ENCODE data around the gene PPP1R27.

GRCh38 chr17:81802048-81802758 lies 32.6 kb downstream of the PPP1R27 start:
- no peak for TF ChIP-seq POLR2A (IDR thresholded peaks at IDR 0.05)
- TF ChIP-seq, protein P1, sequence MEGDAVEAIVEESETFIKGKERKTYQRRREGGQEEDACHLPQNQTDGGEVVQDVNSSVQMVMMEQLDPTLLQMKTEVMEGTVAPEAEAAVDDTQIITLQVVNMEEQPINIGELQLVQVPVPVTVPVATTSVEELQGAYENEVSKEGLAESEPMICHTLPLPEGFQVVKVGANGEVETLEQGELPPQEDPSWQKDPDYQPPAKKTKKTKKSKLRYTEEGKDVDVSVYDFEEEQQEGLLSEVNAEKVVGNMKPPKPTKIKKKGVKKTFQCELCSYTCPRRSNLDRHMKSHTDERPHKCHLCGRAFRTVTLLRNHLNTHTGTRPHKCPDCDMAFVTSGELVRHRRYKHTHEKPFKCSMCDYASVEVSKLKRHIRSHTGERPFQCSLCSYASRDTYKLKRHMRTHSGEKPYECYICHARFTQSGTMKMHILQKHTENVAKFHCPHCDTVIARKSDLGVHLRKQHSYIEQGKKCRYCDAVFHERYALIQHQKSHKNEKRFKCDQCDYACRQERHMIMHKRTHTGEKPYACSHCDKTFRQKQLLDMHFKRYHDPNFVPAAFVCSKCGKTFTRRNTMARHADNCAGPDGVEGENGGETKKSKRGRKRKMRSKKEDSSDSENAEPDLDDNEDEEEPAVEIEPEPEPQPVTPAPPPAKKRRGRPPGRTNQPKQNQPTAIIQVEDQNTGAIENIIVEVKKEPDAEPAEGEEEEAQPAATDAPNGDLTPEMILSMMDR (IDR thresholded peaks at IDR 0.05): no peak

All from ovary (tissue), 3 donors.